AG08395 (cell line): ENCODE data around the gene SCAMP5.
A peak's percentile ranks its signal among the peaks of the same experiment; 100 is the strongest.

Experiments used
- DNase-seq: peaks from one replicate; pipeline ENCODE4 v3.0.0; 2012; ENCODE audit warnings: mixed read lengths, low spot score

Gene SCAMP5

DNA sequence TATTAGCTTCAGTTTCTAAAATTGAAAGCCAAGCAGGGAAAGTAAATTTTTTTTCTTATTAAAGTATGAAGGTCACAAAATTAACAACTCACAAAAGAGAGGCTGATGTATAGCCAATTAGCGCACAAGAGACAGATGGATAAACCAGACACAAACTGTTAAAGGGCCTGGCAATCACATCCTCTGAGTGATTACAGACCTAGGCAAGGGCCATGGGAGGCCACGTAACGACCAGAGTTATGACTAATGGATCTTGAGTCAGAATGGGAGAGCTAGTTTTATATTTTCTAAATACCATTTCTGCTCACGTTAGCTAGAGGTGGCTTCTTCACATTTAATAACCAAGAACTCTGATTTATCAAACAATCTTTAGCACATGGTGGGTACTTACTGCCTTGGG, 17.8 kb upstream of the SCAMP5 start:
- no peak for DNase-seq

- no peak for DNase-seq
Observed at GRCh38 chr15:74978077-74978476, 17.3 kb upstream of the SCAMP5 start.

DNA sequence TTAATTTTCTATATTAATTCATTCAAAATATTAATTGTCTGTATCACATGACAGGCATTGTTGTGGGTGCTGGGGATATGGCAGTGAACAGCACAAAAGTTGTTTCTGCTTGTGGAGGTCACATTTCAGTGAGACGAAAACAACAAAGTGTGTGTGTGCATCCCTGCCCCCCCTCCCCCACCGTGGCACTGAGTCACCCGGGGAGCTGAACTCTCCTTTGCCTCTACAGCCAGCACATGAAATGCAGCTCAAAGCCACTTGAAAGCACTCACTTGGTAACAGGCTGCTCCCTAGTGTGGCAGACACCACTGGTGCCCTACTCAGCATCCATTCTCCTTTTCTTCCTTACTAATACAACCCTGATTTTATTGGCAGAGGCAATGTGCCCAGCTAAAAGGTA, 16.9 kb upstream of the SCAMP5 start:
- peak; percentile 35 for DNase-seq

- no peak for DNase-seq
Observed at GRCh38 chr15:74982183-74982582, 13.2 kb upstream of the SCAMP5 start.

- DNase-seq, result no peak
Observed at GRCh38 chr15:74983725-74984231, 11.6 kb upstream of the SCAMP5 start.

- no peak for DNase-seq
Observed at GRCh38 chr15:74988007-74988800, 7.2 kb upstream of the SCAMP5 start.

DNA sequence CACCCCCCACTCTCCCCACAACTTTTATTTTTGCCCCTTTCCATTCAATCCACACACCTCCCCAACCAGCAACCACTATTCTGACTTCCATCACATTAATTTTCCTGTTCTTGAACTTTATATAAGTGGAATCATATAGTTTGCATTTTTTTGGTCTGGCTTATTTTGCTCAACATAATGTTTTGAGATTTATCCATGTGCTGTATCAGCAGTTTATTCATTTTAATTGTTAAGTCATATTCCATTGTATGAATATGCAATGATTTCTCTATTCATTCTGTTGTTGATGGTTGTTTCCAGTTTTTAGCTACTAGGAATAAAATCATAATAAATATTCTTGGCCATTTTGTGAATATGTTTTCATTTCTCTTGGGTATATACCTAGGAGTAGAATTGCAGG, 5.8 kb upstream of the SCAMP5 start:
- no peak for DNase-seq

DNA sequence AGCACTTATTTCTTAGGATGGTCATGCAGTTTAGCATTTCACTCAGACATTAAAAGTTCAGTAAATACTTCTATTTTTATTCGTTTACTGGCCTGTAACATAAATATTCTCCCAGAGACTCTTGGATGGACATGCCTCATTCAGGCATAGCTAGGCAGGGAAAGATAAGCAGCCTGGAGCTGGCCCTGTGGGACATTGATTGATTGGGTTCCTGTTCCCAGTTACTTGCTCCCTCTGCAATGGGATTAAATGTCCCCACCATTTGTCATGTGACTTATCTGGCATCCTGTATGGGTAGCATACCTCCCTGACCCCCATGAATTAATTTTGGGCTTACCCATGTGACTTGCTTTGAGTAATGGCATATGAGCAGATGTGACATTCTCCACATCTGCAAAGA, 2.7 kb upstream of the SCAMP5 start:
- no peak for DNase-seq

DNA sequence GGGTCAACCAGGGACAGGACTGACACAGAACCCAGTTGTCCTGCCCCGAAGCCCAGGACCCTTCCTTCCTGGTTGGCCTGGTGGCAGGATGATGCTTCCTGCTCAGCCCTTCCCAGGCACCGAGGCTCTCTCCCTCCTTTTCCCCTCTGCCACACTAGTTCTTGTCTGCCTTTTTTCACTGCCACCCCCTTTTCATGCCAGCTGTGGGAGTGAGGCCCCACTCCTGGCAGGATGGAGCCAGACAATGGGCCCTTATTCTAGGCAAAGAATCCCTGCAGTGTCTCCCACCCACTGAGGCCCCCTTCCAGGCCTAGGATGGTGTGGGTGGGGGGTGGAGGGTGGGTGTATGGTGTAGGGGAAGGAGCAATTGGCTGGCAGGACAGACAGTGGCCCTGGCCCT, 1.1 kb upstream of the SCAMP5 start:
- DNase-seq, result no peak

GRCh38 chr15:74994685-74995084, 678 bp upstream of the SCAMP5 start:
- DNase-seq, result no peak

DNA sequence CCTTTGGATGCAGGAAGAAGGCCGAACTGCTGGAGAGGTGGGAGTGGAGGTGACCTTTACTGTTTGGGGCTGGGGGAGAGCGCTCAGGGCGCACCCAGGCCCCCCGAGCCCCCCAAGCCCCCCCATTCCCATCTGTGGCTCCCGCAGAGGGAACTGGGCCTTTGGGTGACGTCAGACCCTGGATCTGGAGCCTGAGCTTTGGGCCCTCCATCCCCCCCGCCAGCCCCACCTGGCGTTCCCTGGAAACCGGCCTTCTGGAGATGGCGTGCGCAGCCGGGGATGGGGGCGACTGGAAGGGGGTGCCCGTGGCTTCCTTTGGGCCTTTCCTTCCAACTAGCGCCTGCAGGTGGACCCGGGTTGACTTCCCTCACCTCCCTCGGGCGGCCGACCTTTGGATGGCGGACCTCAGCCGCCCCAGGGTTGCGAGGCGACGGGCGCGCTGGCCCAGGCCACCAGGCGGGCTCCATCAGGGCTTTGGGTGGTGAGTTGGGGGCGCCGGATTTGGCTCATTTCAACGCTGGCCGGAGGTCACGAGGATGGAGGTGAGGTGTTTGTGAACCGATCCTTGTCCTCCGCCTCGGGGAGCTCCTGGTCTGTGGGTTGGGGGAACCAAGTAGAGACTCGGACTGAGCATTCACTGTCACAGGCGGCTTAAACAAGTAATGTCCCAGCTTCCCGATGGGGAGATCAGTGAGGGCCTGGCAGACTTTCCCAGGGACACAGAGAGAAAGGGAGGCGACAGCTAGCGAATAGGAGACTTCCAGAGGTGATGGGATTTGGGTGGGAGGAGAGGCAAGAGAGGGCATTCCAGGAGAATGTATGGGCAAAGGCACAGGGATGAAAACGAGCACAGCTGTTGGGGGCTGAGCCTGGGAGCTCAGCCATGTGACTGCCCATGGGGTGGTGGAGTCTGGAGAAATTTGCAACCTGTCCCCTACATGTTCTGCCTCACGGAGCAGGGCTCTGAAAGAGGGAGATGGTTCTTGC, 709 bp downstream of the SCAMP5 start:
- DNase-seq, result no peak

- DNase-seq, result no peak
Observed at GRCh38 chr15:74997141-74997540, 1.8 kb downstream of the SCAMP5 start.

DNA sequence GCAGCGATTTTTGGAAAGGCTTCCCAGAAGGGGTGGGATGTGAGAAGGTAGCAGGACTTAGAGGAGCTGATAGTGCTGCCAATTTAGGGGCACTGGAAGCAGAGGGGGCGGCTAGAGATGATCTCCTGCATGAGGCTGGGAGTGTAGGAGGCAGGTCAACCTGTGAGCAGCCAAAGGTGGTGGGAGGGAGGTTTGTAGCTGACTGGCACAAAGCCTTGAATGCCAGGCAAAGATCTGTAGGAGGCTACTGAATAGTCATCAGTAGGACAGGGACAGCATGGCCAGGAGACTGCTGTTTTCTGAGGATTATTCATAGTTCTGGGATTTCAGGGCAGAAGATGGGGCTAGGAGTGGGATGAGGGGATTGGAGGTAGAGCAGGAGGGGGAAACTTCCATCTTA, 2.2 kb downstream of the SCAMP5 start:
- no peak for DNase-seq

DNA sequence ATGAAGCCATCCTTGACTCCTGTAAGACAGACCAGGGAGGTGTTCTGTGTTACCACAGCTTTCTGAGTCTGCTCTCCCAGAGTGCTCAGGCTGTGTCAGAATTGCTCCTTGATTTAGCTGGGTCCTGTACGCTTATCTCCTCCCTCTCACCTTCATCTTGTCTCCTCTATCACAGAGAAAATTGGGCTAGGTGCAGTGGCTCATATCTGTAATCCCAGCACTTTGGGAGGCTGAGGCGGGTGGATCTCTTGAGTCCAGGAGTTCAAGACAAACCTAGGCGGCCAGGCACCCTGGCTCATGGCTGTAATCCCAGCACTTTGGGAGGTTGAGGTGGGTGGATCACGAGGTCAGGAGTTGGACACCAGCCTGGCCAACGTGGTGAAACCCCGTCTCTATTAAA, 5.9 kb downstream of the SCAMP5 start:
- no peak for DNase-seq

DNA sequence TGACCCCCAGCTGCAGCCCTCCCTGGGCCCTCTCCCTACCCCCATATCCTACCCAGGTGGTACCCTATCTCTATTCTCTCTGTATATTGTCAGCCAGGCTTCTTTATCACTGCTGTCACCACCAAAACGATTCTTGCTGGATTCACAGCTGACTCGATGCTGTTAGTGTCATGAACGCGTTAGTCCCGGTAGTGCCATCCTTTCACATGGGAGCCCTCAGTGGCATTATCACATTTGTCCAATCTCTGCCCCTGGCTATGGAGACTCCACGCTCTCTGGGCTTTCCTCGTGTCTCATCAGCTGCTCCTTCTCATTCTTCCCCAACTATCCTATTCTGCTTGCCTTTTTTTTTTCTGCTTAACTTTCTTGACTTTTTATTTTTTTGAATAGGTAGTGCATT, 7.0 kb downstream of the SCAMP5 start:
- DNase-seq, result no peak

GRCh38 chr15:75007216-75007615, 11.9 kb downstream of the SCAMP5 start:
- DNase-seq, result no peak

GRCh38 chr15:75008221-75008625, 12.9 kb downstream of the SCAMP5 start:
- DNase-seq, result no peak

DNA sequence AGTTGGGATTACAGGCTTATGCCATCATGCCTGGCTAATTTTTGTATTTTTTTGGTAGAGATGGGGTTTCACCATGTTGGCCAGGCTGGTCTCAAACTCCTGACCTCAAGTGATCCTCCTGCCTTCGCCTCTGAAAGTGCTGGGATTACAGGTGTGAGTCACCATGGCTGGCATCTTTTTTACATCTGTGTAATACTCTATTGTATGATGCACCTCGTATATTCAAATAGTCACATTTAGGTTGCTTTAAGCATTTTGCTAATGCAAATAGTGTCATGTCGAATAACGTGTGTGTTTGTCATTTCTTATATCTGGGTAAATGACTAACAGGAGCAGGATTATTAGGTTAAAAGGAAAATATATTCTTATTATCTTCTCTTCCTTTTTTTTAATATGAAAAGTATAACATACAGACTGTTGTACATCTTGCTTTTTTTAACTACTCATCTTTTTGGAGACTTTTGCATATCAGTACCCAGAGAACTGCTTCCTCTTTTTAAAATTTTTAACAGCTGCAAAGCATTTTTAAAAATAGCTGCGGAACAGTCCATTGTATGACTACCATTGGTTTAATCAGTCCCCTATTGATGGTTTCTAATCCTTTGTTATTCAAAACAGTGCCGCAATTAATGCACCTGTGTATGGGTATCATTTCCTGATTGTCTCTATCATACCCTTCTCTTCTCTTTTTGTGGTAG, 13.4 kb downstream of the SCAMP5 start:
- DNase-seq, result no peak

DNA sequence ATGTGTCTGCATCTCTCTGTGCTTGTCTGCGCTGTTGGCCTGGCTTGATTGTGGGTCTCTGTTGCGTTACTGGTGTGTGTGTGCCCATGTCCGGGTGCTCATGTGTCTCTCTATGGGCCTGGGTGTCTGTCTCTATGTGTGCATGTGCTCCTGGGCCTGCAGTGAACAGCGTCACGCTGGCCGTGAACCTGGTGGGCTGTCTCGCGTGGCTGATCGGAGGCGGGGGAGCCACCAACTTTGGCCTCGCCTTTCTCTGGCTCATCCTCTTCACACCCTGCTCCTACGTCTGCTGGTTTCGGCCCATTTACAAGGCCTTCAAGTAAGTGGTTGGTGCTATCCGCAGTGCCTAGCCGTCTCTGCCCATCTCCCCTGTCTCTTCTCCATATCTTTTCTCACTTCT, 21.1 kb downstream of the SCAMP5 start:
- no peak for DNase-seq

- no peak for DNase-seq
Observed at GRCh38 chr15:75019916-75020315, 24.6 kb downstream of the SCAMP5 start.

DNA sequence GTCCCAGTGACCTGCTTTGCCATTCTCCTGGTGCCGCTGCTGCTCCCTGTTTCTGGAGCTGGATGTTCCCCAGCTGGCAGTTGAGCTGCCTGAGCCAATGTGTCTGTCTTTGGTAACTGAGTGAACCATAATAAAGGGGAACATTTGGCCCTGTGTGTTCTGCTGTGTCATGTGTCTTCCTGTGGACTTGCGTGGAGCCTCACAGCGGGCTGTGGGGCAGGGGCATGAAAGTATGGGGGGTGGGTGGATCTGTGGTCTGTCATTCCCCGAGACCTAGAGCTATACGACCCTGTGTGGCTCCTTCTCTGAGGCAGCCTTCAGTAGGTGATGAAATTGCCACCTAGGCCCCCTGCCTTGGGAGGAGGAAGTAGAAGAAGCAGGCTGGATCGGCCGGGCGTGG, 26.0 kb downstream of the SCAMP5 start:
- DNase-seq, result no peak

GRCh38 chr15:75022783-75023180, 27.4 kb downstream of the SCAMP5 start:
- no peak for DNase-seq
